OCI-LY3 (cell line): ENCODE data around the gene MUC12.

Experiments
- CTCF ChIP-seq: fragments of 200-600, 300-600 bp; sonication (generic); IDR thresholded peaks from 2 replicates; pipeline ENCODE4 v1.5.1; 2014; ENCODE audit warnings: antibody characterized with exemption, low read length, low read depth
- EZH2phosphoT487 ChIP-seq: fragments of 200-600 bp; shearing (Covaris generic); IDR thresholded peaks from 2 replicates; pipeline ENCODE4 v1.6.1; 2018; ENCODE audit warnings: antibody characterized with exemption, mixed run types, low read depth

GRCh38 chr7:100944138-100944537 is 25.2 kb upstream of the MUC12 start:
- TF ChIP-seq CTCF: no peak
- TF ChIP-seq EZH2phosphoT487: no peak
